WTC11 (cell line): ENCODE data around the gene SLC12A6. TPM values are rescaled to one million over a fixed set of nuclear protein-coding genes. Genes with fewer than 3 reads are reported as not detected.

Experiments
- ATAC-seq: fragments of 200-7000 bp; cut with Tn5 transposase; 2 replicates; pipeline ENCODE4 v1.10.0; 2021; ENCODE audit warnings: mild to moderate bottlenecking, moderate library complexity
- CTCF ChIA-PET: fragments of 300-600 bp; sonication (Branson Sonifier 250); formaldehyde crosslinking; loops from one replicate; lab custom pipeline; 2021; ENCODE audit warnings: antibody characterized with exemption; lab: Charles Lee
- POLR2A ChIA-PET: fragments of 350-600 bp; sonication (Branson Sonifier 250); formaldehyde crosslinking; loops from one replicate; lab custom pipeline; 2021; ENCODE audit warnings: antibody characterized with exemption; lab: Charles Lee
- DNase-seq: peaks from one replicate; pipeline ENCODE4 v3.0.0; 2021; ENCODE audit warnings: low spot score
- H3K27ac Mint-ChIP-seq: 2 replicates; pipeline ENCODE4 v1.8.0; 2021; ENCODE audit warnings: mixed read lengths
- H3K27me3 Mint-ChIP-seq: 2 replicates; pipeline ENCODE4 v1.8.0; 2021; ENCODE audit warnings: low read depth, mild to moderate bottlenecking, moderate library complexity, mixed read lengths
- H3K36me3 Mint-ChIP-seq: 2 replicates; pipeline ENCODE4 v1.8.0; 2021; ENCODE audit warnings: mixed read lengths
- H3K4me1 Mint-ChIP-seq: 2 replicates; pipeline ENCODE4 v1.8.0; 2022; ENCODE audit warnings: mixed read lengths
- H3K4me3 Mint-ChIP-seq: 2 replicates; pipeline ENCODE4 v1.8.0; 2021; ENCODE audit warnings: mild to moderate bottlenecking, moderate library complexity, mixed read lengths
- H3K9me3 Mint-ChIP-seq: 2 replicates; pipeline ENCODE4 v1.8.0; 2021; ENCODE audit warnings: mixed read lengths
- AR ChIP-seq: fragments of 250-450 bp; sonication (Bioruptor Pico); IDR thresholded peaks from 2 replicates; pipeline ENCODE4 v1.9.0; 2021; ENCODE audit warnings: mild to moderate bottlenecking
- CBFB ChIP-seq: sonication (generic); formaldehyde crosslinking; IDR thresholded peaks from 2 replicates; pipeline ENCODE4 v1.8.1; 2022; ENCODE audit warnings: mild to moderate bottlenecking, low read depth, missing genetic modification reagents
- CREB1 ChIP-seq: sonication (generic); formaldehyde crosslinking; IDR thresholded peaks from 2 replicates; pipeline ENCODE4 v1.8.0; 2023; ENCODE audit warnings: mild to moderate bottlenecking, missing genetic modification reagents
- ETV6 ChIP-seq: sonication (generic); formaldehyde crosslinking; IDR thresholded peaks from 2 replicates; pipeline ENCODE4 v1.8.1; 2022; ENCODE audit warnings: mild to moderate bottlenecking, missing genetic modification reagents
- FOXK1 ChIP-seq: sonication (generic); formaldehyde crosslinking; IDR thresholded peaks from 2 replicates; pipeline ENCODE4 v1.8.0; 2022; ENCODE audit warnings: mild to moderate bottlenecking, moderate library complexity, missing genetic modification reagents
- IRF1 ChIP-seq: sonication (generic); formaldehyde crosslinking; IDR thresholded peaks from 2 replicates; pipeline ENCODE4 v1.8.0; 2023; ENCODE audit warnings: missing genetic modification reagents
- MLX ChIP-seq: sonication (generic); formaldehyde crosslinking; IDR thresholded peaks from 2 replicates; pipeline ENCODE4 v1.8.1; 2023; ENCODE audit warnings: mild to moderate bottlenecking, missing genetic modification reagents, moderate library complexity
- MYBL2 ChIP-seq: sonication (generic); formaldehyde crosslinking; IDR thresholded peaks from 2 replicates; pipeline ENCODE4 v1.8.1; 2023; ENCODE audit warnings: mild to moderate bottlenecking, moderate library complexity, missing genetic modification reagents
- NFATC4 ChIP-seq: fragments of 250-450 bp; sonication (Bioruptor Pico); IDR thresholded peaks from 2 replicates; pipeline ENCODE4 v1.9.0; 2021; ENCODE audit warnings: mild to moderate bottlenecking
- TEAD1 ChIP-seq: sonication (generic); formaldehyde crosslinking; IDR thresholded peaks from 2 replicates; pipeline ENCODE4 v1.8.0; 2022; ENCODE audit warnings: mild to moderate bottlenecking, missing genetic modification reagents
- TEAD4 ChIP-seq: sonication (generic); formaldehyde crosslinking; IDR thresholded peaks from 2 replicates; pipeline ENCODE4 v1.8.0; 2022; ENCODE audit warnings: mild to moderate bottlenecking, missing genetic modification reagents
- ZBTB21 ChIP-seq: sonication (generic); formaldehyde crosslinking; IDR thresholded peaks from 2 replicates; pipeline ENCODE4 v1.8.1; 2023; ENCODE audit warnings: mild to moderate bottlenecking, missing genetic modification reagents, borderline replicate concordance
- ZNF138 ChIP-seq: sonication (generic); formaldehyde crosslinking; conservative IDR thresholded peaks from 2 replicates; pipeline ENCODE4 v1.8.1; 2022; ENCODE audit warnings: mild to moderate bottlenecking, moderate library complexity, missing genetic modification reagents
- ZNF317 ChIP-seq: sonication (generic); formaldehyde crosslinking; IDR thresholded peaks from 2 replicates; pipeline ENCODE4 v1.8.1; 2023; ENCODE audit warnings: low read depth, mild to moderate bottlenecking, moderate library complexity, missing genetic modification reagents, borderline replicate concordance
- ZNF396 ChIP-seq: fragments of 250-450 bp; sonication (Bioruptor Pico); IDR thresholded peaks from 2 replicates; pipeline ENCODE4 v1.8.0; 2021; ENCODE audit warnings: mild to moderate bottlenecking, moderate library complexity, borderline replicate concordance
- ZNF532 ChIP-seq: fragments of 250-450 bp; sonication (Bioruptor Pico); IDR thresholded peaks from 2 replicates; pipeline ENCODE4 v1.9.0; 2021; ENCODE audit warnings: mild to moderate bottlenecking, borderline replicate concordance
- total RNA-seq: library from RNA; stranded (reverse); gene quantifications from 3 replicates; pipeline ENCODE4 v1.2.3, GENCODE V29; 2021
- TF ChIP-seq, protein P1 (sequence below): sonication (generic); formaldehyde crosslinking; conservative IDR thresholded peaks from 2 replicates; pipeline ENCODE4 v1.8.1; 2023; ENCODE audit warnings: mild to moderate bottlenecking, low read depth, missing genetic modification reagents, moderate library complexity
- TF ChIP-seq, protein P2 (sequence below): sonication (generic); formaldehyde crosslinking; IDR thresholded peaks from 2 replicates; pipeline ENCODE4 v1.8.1; 2023; ENCODE audit warnings: mild to moderate bottlenecking, missing genetic modification reagents, borderline replicate concordance

SLC12A6 gene
- total RNA-seq, 1 experiment from 2014 or later, result 16.2 TPM

DNA sequence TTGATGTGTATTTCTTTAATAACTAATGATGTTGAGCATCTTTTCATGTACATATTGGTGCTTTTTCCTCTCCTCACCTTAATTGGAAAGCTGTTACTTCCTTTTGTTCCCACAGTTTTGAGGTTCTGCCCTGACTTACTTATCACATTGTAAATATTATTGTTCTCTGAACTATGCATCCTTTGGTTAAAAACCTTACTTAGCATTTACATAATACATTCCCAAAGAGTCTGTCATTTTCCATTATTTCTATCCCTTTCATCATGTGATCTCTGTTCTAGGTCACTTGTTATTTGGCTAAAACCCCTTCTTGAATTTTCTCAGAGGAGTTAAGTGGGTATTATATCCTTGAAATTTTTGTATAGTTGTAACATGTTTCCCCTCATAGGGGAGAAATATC lies 33.0 kb downstream of the SLC12A6 start (continued):
- no peak for TF ChIP-seq CREB1 (CRISPR knock-in tag)
- no peak for TF ChIP-seq TEAD4 (CRISPR knock-in tag)
- TF ChIP-seq ZNF138, result no peak
- TF ChIP-seq ETV6 (CRISPR knock-in tag), result no peak

GRCh38 chr15:34301058-34301457 lies 36.5 kb downstream of the SLC12A6 start:
- peaks cover 6% of the 10 kb centered on the region; the same call in 1 of the 2 replicates for H3K9me3 Mint-ChIP-seq
- H3K36me3 Mint-ChIP-seq, result no peaks in the 10 kb centered on the region
- no peaks in the 10 kb centered on the region for H3K4me1 Mint-ChIP-seq
- CTCF ChIA-PET, result no interaction called here
- H3K27ac Mint-ChIP-seq, result no peak overlapping the region
- POLR2A ChIA-PET, result no interaction called here
- H3K4me3 Mint-ChIP-seq, result no peak overlapping the region
- no peak for DNase-seq
- TF ChIP-seq CBFB (CRISPR knock-in tag) (no peak), ZNF317 (no peak), ZNF396 (CRISPR knock-in tag) (no peak), ZBTB21 (CRISPR knock-in tag) (no peak), FOXK1 (CRISPR knock-in tag) (no peak), IRF1 (CRISPR knock-in tag) (no peak), MLX (CRISPR knock-in tag) (no peak), ZNF138 (no peak)
- TF ChIP-seq, protein P1, sequence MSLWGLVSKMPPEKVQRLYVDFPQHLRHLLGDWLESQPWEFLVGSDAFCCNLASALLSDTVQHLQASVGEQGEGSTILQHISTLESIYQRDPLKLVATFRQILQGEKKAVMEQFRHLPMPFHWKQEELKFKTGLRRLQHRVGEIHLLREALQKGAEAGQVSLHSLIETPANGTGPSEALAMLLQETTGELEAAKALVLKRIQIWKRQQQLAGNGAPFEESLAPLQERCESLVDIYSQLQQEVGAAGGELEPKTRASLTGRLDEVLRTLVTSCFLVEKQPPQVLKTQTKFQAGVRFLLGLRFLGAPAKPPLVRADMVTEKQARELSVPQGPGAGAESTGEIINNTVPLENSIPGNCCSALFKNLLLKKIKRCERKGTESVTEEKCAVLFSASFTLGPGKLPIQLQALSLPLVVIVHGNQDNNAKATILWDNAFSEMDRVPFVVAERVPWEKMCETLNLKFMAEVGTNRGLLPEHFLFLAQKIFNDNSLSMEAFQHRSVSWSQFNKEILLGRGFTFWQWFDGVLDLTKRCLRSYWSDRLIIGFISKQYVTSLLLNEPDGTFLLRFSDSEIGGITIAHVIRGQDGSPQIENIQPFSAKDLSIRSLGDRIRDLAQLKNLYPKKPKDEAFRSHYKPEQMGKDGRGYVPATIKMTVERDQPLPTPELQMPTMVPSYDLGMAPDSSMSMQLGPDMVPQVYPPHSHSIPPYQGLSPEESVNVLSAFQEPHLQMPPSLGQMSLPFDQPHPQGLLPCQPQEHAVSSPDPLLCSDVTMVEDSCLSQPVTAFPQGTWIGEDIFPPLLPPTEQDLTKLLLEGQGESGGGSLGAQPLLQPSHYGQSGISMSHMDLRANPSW, result no peak
- H3K27me3 Mint-ChIP-seq, result no peaks in the 10 kb centered on the region
- no peak for ATAC-seq

GRCh38 chr15:34297059-34297458 lies 40.5 kb downstream of the SLC12A6 start:
- no peak for ATAC-seq
- TF ChIP-seq AR, result no peak
- TF ChIP-seq TEAD1, result no peak
- no peak for TF ChIP-seq ZNF532
- TF ChIP-seq, protein P2, sequence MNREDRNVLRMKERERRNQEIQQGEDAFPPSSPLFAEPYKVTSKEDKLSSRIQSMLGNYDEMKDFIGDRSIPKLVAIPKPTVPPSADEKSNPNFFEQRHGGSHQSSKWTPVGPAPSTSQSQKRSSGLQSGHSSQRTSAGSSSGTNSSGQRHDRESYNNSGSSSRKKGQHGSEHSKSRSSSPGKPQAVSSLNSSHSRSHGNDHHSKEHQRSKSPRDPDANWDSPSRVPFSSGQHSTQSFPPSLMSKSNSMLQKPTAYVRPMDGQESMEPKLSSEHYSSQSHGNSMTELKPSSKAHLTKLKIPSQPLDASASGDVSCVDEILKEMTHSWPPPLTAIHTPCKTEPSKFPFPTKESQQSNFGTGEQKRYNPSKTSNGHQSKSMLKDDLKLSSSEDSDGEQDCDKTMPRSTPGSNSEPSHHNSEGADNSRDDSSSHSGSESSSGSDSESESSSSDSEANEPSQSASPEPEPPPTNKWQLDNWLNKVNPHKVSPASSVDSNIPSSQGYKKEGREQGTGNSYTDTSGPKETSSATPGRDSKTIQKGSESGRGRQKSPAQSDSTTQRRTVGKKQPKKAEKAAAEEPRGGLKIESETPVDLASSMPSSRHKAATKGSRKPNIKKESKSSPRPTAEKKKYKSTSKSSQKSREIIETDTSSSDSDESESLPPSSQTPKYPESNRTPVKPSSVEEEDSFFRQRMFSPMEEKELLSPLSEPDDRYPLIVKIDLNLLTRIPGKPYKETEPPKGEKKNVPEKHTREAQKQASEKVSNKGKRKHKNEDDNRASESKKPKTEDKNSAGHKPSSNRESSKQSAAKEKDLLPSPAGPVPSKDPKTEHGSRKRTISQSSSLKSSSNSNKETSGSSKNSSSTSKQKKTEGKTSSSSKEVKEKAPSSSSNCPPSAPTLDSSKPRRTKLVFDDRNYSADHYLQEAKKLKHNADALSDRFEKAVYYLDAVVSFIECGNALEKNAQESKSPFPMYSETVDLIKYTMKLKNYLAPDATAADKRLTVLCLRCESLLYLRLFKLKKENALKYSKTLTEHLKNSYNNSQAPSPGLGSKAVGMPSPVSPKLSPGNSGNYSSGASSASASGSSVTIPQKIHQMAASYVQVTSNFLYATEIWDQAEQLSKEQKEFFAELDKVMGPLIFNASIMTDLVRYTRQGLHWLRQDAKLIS (CRISPR knock-in tag), result no peak
- TF ChIP-seq NFATC4 (CRISPR knock-in tag), result no peak
- TF ChIP-seq MYBL2 (CRISPR knock-in tag), result no peak

More at GRCh38 chr15:34297059-34297458, 40.5 kb downstream of the SLC12A6 start:
- Mint-ChIP-seq H3K36me3 (no peaks in the 10 kb centered on the region), H3K27me3 (no peaks in the 10 kb centered on the region), H3K4me1 (no peaks in the 10 kb centered on the region), H3K9me3 (no peaks in the 10 kb centered on the region), H3K27ac (no peak overlapping the region), H3K4me3 (no peak overlapping the region)
- ChIA-PET CTCF (interaction anchor here (0.6 kb wide), 1 partner anchor 212 kb away, joined by 3 read pairs; no protein-coding TSS in a partner anchor), POLR2A (no interaction called here)
- no peak for DNase-seq
